Measurements from ENCODE around the gene ZNF277.

DNA sequence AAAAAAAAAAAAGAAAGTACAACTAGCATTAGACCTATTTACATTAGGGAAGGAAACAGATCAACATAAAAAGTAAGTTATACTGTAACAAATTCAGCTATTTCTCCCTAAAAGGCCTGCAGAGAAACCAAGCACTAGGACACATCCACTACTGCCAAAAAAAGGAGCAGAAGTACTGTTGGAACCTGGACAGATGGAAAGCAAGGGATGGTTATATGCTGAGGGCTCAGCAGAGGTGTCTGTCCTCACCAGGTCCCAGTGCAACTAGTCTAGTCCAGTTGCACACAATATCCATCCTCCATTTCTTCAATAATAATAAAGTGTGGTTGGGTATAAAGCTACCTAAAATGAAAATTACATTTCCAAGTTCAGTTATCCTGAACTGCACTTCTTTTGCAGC, 140.6 kb downstream of the ZNF277 start:
- TF ChIP-seq ZBTB7A (tag by site-specific recombination; IDR thresholded peaks at IDR 0.05; ENCODE audit: low read depth) (no peak), ZNF747 (tag by site-specific recombination; IDR thresholded peaks at IDR 0.05) (no peak), ZSCAN23 (tag by site-specific recombination; IDR thresholded peaks at IDR 0.05) (no peak), ATF2 (tag by site-specific recombination; IDR thresholded peaks at IDR 0.05; ENCODE audit: low read depth) (no peak), MEIS1 (CRISPR knock-in tag; IDR thresholded peaks at IDR 0.05; ENCODE audit: borderline replicate concordance) (no peak), TCF7L2 (IDR thresholded peaks at IDR 0.05; ENCODE audit: borderline replicate concordance, low read depth, low read length) (no peak), ZNF274 (IDR thresholded peaks at IDR 0.05; ENCODE audit: low read length) (no peak), ZNF274 (tag by site-specific recombination; IDR thresholded peaks at IDR 0.05; ENCODE audit: borderline replicate concordance) (no peak), ZNF248 (tag by site-specific recombination; IDR thresholded peaks at IDR 0.05) (no peak), ZNF37A (tag by site-specific recombination; IDR thresholded peaks at IDR 0.05) (no peak), ZSCAN30 (tag by site-specific recombination; IDR thresholded peaks at IDR 0.05) (no peak), ZNF121 (tag by site-specific recombination; IDR thresholded peaks at IDR 0.05) (no peak)
- TF ChIP-seq, protein P1, sequence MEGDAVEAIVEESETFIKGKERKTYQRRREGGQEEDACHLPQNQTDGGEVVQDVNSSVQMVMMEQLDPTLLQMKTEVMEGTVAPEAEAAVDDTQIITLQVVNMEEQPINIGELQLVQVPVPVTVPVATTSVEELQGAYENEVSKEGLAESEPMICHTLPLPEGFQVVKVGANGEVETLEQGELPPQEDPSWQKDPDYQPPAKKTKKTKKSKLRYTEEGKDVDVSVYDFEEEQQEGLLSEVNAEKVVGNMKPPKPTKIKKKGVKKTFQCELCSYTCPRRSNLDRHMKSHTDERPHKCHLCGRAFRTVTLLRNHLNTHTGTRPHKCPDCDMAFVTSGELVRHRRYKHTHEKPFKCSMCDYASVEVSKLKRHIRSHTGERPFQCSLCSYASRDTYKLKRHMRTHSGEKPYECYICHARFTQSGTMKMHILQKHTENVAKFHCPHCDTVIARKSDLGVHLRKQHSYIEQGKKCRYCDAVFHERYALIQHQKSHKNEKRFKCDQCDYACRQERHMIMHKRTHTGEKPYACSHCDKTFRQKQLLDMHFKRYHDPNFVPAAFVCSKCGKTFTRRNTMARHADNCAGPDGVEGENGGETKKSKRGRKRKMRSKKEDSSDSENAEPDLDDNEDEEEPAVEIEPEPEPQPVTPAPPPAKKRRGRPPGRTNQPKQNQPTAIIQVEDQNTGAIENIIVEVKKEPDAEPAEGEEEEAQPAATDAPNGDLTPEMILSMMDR (tag by site-specific recombination; IDR thresholded peaks at IDR 0.05), result no peak
- TF ChIP-seq, protein P2, sequence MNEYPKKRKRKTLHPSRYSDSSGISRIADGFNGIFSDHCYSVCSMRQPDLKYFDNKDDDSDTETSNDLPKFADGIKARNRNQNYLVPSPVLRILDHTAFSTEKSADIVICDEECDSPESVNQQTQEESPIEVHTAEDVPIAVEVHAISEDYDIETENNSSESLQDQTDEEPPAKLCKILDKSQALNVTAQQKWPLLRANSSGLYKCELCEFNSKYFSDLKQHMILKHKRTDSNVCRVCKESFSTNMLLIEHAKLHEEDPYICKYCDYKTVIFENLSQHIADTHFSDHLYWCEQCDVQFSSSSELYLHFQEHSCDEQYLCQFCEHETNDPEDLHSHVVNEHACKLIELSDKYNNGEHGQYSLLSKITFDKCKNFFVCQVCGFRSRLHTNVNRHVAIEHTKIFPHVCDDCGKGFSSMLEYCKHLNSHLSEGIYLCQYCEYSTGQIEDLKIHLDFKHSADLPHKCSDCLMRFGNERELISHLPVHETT (tag by site-specific recombination; IDR thresholded peaks at IDR 0.05), result no peak
